Suprapubic skin (tissue), 4 donors: ENCODE measurements around the gene CASP3.

Experiments
- POLR2A ChIP-seq, 2 donors: fragments of 450-650 bp; IDR thresholded peaks; one replicate each; pipeline ENCODE4 v1.6.1; 2017; ENCODE audit warnings: antibody characterized with exemption in 2 of 2, mild to moderate bottlenecking in 2 of 2, moderate library complexity in 2 of 2
- POLR2AphosphoS5 ChIP-seq, 3 donors: sonication (generic); formaldehyde crosslinking; IDR thresholded peaks; one replicate each; pipeline ENCODE4 v1.6.1; 2017; ENCODE audit warnings: antibody characterized with exemption in 3 of 3
- TF ChIP-seq, protein P1 (sequence below), 2 donors: fragments of 200-600 bp in 1 of 2; fragments of 450-650 bp in 1 of 2; sonication (generic) in 1 of 2; IDR thresholded peaks; one replicate each; pipeline ENCODE4 v1.5.1; 2016 to 2019; ENCODE audit warnings: antibody characterized with exemption in 2 of 2, mild to moderate bottlenecking in 1 of 2, moderate library complexity in 1 of 2

GRCh38 chr4:184636897-184637296, 12.3 kb downstream of the CASP3 start:
- TF ChIP-seq POLR2A (IDR thresholded peaks at IDR 0.05): no peak
- TF ChIP-seq, protein P1, sequence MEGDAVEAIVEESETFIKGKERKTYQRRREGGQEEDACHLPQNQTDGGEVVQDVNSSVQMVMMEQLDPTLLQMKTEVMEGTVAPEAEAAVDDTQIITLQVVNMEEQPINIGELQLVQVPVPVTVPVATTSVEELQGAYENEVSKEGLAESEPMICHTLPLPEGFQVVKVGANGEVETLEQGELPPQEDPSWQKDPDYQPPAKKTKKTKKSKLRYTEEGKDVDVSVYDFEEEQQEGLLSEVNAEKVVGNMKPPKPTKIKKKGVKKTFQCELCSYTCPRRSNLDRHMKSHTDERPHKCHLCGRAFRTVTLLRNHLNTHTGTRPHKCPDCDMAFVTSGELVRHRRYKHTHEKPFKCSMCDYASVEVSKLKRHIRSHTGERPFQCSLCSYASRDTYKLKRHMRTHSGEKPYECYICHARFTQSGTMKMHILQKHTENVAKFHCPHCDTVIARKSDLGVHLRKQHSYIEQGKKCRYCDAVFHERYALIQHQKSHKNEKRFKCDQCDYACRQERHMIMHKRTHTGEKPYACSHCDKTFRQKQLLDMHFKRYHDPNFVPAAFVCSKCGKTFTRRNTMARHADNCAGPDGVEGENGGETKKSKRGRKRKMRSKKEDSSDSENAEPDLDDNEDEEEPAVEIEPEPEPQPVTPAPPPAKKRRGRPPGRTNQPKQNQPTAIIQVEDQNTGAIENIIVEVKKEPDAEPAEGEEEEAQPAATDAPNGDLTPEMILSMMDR (IDR thresholded peaks at IDR 0.05): no peak
- TF ChIP-seq POLR2AphosphoS5 (IDR thresholded peaks at IDR 0.05): no peak
